ENCODE data around the gene AP1M2. TPM values are rescaled to one million over a fixed set of nuclear protein-coding genes. Genes with fewer than 3 reads are reported as not detected.
A peak's percentile ranks its signal among the peaks of the same experiment; 100 is the strongest.
"Not testable (repeated sequence)": the region's sequence is repeated elsewhere in the genome, so short reads cannot be mapped to it uniquely, and the experiment has no call there.

AP1M2 gene
- total RNA-seq, 1 donor from 2014 or later = 3.2 TPM

- peak; percentile 100 for DNase-seq (ENCODE audit: low spot score)
These were observed 21.3 kb downstream of the AP1M2 start, which contains the start of gene KRI1 for GRCh38 chr19:10565567-10566407. TSS of gene KRI1 (minus strand) at chr19:10566010. CDS start at chr19:10565999, 11 bp downstream.

GRCh38 chr19:10565028-10565566 lies 22.0 kb downstream of the AP1M2 start:
- DNase-seq (ENCODE audit: low spot score) = no peak

- DNase-seq (ENCODE audit: low spot score) = no peak
These were observed 24.5 kb downstream of the AP1M2 start for GRCh38 chr19:10562609-10563008.

- no peak for DNase-seq (ENCODE audit: low spot score)
These were observed 27.0 kb downstream of the AP1M2 start for GRCh38 chr19:10560154-10560553.

- no peak for DNase-seq (ENCODE audit: low spot score)
These were observed 29.4 kb downstream of the AP1M2 start for GRCh38 chr19:10557603-10558197.

GRCh38 chr19:10555610-10555973 lies 31.5 kb downstream of the AP1M2 start:
- no peak for DNase-seq (ENCODE audit: low spot score)

- DNase-seq (ENCODE audit: low spot score) = no peak
These were observed 32.1 kb downstream of the AP1M2 start for GRCh38 chr19:10554760-10555609.

GRCh38 chr19:10553943-10554381 lies 33.1 kb downstream of the AP1M2 start:
- no peak for DNase-seq (ENCODE audit: low spot score)

GRCh38 chr19:10553087-10553667 lies 33.9 kb downstream of the AP1M2 start:
- DNase-seq (ENCODE audit: low spot score) = no peak

- no peak for DNase-seq (ENCODE audit: low spot score)
These were observed 34.5 kb downstream of the AP1M2 start for GRCh38 chr19:10552510-10553053.

GRCh38 chr19:10551698-10552301 lies 35.3 kb downstream of the AP1M2 start:
- DNase-seq (ENCODE audit: low spot score) = no peak

GRCh38 chr19:10551006-10551405 lies 36.1 kb downstream of the AP1M2 start:
- not testable (repeated sequence) for DNase-seq (ENCODE audit: low spot score)

- no peak for DNase-seq (ENCODE audit: low spot score)
These were observed 36.8 kb downstream of the AP1M2 start for GRCh38 chr19:10550336-10550735.

GRCh38 chr19:10549733-10550132 lies 37.4 kb downstream of the AP1M2 start:
- DNase-seq (ENCODE audit: low spot score) = no peak

GRCh38 chr19:10548746-10549276 lies 38.3 kb downstream of the AP1M2 start:
- no peak for DNase-seq (ENCODE audit: low spot score)

- no peak for DNase-seq (ENCODE audit: low spot score)
These were observed 40.3 kb downstream of the AP1M2 start for GRCh38 chr19:10546817-10547216.

- DNase-seq (ENCODE audit: low spot score) = no peak
These were observed 42.3 kb downstream of the AP1M2 start for GRCh38 chr19:10544753-10545251.

- DNase-seq (ENCODE audit: low spot score) = no peak
These were observed 42.8 kb downstream of the AP1M2 start for GRCh38 chr19:10544242-10544752.

GRCh38 chr19:10543420-10544241 lies 43.5 kb downstream of the AP1M2 start, which contains the start of gene ATG4D:
TSS of gene ATG4D (plus strand) at chr19:10543904. CDS start at chr19:10544091, 187 bp downstream.
- DNase-seq (ENCODE audit: low spot score) = peak; percentile 92
